Mesendoderm (in vitro differentiated cells): Measurements from ENCODE around the gene RASA3.

Source experiments
- DNase-seq: peaks from one replicate; pipeline ENCODE4 v3.0.0; 2013
- H2AK5ac ChIP-seq: 2 replicates; pipeline ENCODE4 v1.6.1; 2013; ENCODE audit warnings: low read length, inconsistent platforms
- H2BK120ac ChIP-seq: 2 replicates; pipeline ENCODE4 v1.6.1; 2013; ENCODE audit warnings: low read depth, mild to moderate bottlenecking, low read length, moderate library complexity, mixed read lengths
- H2BK15ac ChIP-seq: replicated peaks from 2 replicates; pipeline ENCODE4 v1.6.1; 2013; ENCODE audit warnings: low read depth, mild to moderate bottlenecking, moderate library complexity
- H2BK5ac ChIP-seq: 2 replicates; pipeline ENCODE4 v1.6.1; 2013; ENCODE audit warnings: low read length, inconsistent platforms
- H3K18ac ChIP-seq: 2 replicates; pipeline ENCODE4 v1.6.1; 2013; ENCODE audit warnings: mild to moderate bottlenecking, low read length, mixed read lengths
- H3K23ac ChIP-seq: one replicate; pipeline ENCODE4 v1.6.1; 2013; ENCODE audit warnings: low read length
- H3K27ac ChIP-seq: 2 replicates; pipeline ENCODE4 v1.5.1; 2013; ENCODE audit warnings: low read depth, mild to moderate bottlenecking, inconsistent platforms, low read length, moderate library complexity
- H3K27me3 ChIP-seq: 2 replicates; pipeline ENCODE4 v1.6.1; 2013; ENCODE audit warnings: low read length, control low read depth, mild to moderate bottlenecking, inconsistent platforms; ENCODE audit not compliant: insufficient read depth, poor library complexity
- H3K36me3 ChIP-seq: 2 replicates; pipeline ENCODE4 v1.6.1; 2013; ENCODE audit warnings: low read length, inconsistent platforms; ENCODE audit not compliant: control insufficient read depth, insufficient read depth
- H3K4ac ChIP-seq: one replicate; pipeline ENCODE4 v1.6.1; 2013; ENCODE audit warnings: low read depth, mild to moderate bottlenecking, low read length, moderate library complexity
- H3K4me1 ChIP-seq: 2 replicates; pipeline ENCODE4 v1.6.1; 2013; ENCODE audit warnings: low read depth, low read length, inconsistent platforms; ENCODE audit not compliant: control insufficient read depth
- H3K4me2 ChIP-seq: 2 replicates; pipeline ENCODE4 v1.6.1; 2013; ENCODE audit warnings: low read length
- H3K4me3 ChIP-seq: 2 replicates; pipeline ENCODE4 v1.5.1; 2013; ENCODE audit warnings: mild to moderate bottlenecking, low read length
- H3K56ac ChIP-seq: one replicate; pipeline ENCODE4 v1.6.1; 2013; ENCODE audit warnings: low read length
- H3K79me1 ChIP-seq: 2 replicates; pipeline ENCODE4 v1.6.1; 2013; ENCODE audit warnings: low read length, inconsistent platforms
- H3K79me2 ChIP-seq: 2 replicates; pipeline ENCODE4 v1.6.1; 2013; ENCODE audit warnings: mild to moderate bottlenecking, low read length; ENCODE audit not compliant: control insufficient read depth, insufficient read depth
- H3K9ac ChIP-seq: 2 replicates; pipeline ENCODE4 v1.6.1; 2013; ENCODE audit warnings: low read length, inconsistent platforms
- H4K5ac ChIP-seq: one replicate; pipeline ENCODE4 v1.6.1; 2013; ENCODE audit warnings: low read length
- H4K8ac ChIP-seq: one replicate; pipeline ENCODE4 v1.6.1; 2013; ENCODE audit warnings: low read depth, mild to moderate bottlenecking, control low read depth, low read length, moderate library complexity
- WGBS: extraction: QIAGEN DNeasy Blood & Tissue Kit; methylation state at CpG from one replicate; pipeline ENCODE4 v1.1.7; 2013; ENCODE audit warnings: low lambda C conversion rate, missing lambda C conversion rate; ENCODE audit not compliant: insufficient coverage; ENCODE audit errors: extremely low coverage; 5-methylcytosine and 5-hydroxymethylcytosine counted together

RASA3 gene

DNA sequence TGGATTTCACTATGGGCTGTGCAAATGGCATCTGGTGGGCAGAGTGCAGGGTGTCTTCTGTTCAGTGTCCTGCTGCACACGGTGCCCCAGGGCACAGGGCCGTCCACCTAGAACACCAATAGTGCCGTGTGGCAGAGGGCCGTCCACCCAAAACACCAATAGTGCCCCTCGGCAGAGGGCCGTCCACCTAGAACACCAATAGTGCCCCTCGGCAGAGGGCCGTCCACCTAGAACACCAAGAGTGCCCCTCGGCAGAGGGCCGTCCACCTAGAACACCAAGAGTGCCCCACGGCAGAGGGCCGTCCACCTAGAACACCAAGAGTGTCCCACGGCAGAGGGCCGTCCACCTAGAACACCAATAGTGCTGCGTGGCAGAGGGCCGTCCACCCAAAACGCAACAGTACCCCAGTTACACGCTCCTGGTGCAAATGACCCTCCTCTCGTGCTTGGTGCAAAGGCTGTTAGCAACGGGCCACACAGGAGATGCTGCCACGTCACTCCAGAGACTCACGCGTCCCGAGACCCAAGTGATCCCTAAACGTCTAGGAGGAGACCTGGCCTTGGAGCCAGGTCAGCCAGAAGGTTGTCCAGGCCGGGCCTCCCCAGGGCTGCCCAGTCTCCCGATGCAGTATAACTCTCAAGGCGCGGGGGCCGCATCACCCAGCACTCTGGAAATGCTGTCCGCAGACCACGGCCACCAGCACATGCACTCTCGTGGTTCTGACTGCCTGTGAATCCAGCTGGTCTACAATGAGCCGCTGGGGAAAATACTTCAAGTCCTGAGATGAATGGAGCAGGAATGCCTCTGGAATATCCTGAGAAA, 51.5 kb downstream of the RASA3 start:
- H4K5ac ChIP-seq = no peak overlapping the region
- no CpG with 5 or more reads among the region's 34 CpGs for WGBS
- H2AK5ac ChIP-seq = no peak overlapping the region
- DNase-seq = no peak
- H2BK120ac ChIP-seq = no peak overlapping the region
- H3K4me1 ChIP-seq = peaks cover 3% of the 10 kb centered on the region
- H3K36me3 ChIP-seq = no peaks in the 10 kb centered on the region
- no peak overlapping the region for H3K4me2 ChIP-seq
- no peak overlapping the region for H3K4me3 ChIP-seq
- no peak overlapping the region for H3K4ac ChIP-seq
- no peak overlapping the region for H2BK5ac ChIP-seq
- no peak overlapping the region for H2BK15ac ChIP-seq
- no peak overlapping the region for H3K56ac ChIP-seq
- H3K9ac ChIP-seq = no peak overlapping the region
- no peak overlapping the region for H3K18ac ChIP-seq
- no peak overlapping the region for H3K23ac ChIP-seq
- H4K8ac ChIP-seq = no peak overlapping the region
- H3K27ac ChIP-seq = no peak overlapping the region
- no peaks in the 10 kb centered on the region for H3K27me3 ChIP-seq
- peaks cover 9% of the 10 kb centered on the region for H3K79me1 ChIP-seq
- H3K79me2 ChIP-seq = no peaks in the 10 kb centered on the region

DNA sequence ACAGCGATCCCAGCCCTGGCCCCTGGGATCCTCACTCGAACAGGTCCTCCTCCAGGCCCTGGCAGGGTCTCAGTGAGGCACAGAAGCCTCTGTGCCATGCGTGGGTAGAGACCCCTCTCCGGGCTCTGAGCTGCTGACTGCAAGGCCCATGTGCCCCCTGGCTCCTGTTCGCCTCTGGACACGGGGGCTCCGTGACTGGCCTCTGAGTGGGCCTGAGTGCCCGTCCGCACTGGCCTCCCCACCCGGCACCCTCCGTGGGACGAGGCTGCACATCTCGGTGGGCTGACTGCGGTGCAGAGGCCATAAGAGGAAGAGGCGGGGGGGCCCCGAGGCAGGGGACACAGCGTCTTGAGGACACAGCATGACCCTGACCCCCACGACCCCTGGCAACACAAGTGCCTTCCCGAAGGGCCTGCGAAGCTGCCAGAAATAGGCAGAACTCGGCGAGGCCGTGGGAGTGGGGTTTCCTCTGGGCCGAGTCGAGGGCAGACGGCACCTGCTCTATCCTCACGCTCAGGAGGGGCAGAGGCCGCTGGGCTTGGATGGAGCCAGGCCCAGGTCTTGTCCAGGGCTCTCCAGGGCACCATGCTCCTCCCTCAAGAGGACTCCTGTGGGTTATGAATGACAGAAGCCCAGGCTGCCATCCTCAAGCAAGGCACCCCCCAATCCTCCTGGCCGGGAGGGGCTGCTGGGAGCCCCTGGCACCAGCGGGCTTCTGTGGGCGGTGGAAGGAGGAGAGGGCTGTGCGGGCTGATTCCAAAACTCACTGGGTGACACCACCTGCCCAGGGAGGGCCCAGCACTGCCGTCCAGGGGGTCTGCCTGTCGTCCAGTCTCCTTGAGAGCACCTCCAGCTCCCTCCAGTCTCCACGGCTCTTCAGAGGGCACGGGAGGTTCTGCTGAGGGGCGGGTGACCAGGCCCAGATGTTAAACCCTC, 52.6 kb downstream of the RASA3 start:
- Histone ChIP-seq H2BK5ac (no peak overlapping the region), H3K23ac (no peak overlapping the region), H2BK15ac (no peak overlapping the region), H3K4me2 (no peak overlapping the region), H3K27me3 (no peaks in the 10 kb centered on the region), H3K4me3 (no peak overlapping the region), H4K8ac (no peak overlapping the region), H3K18ac (no peak overlapping the region), H3K79me2 (no peaks in the 10 kb centered on the region), H4K5ac (no peak overlapping the region), H2AK5ac (no peak overlapping the region), H3K36me3 (no peaks in the 10 kb centered on the region), H3K4me1 (peaks cover 3% of the 10 kb centered on the region), H3K4ac (no peak overlapping the region), H3K27ac (no peak overlapping the region), H2BK120ac (no peak overlapping the region), H3K79me1 (peaks cover 9% of the 10 kb centered on the region), H3K56ac (no peak overlapping the region), H3K9ac (no peak overlapping the region)
- DNase-seq = no peak
- no CpG with 5 or more reads among the region's 37 CpGs for WGBS

DNA sequence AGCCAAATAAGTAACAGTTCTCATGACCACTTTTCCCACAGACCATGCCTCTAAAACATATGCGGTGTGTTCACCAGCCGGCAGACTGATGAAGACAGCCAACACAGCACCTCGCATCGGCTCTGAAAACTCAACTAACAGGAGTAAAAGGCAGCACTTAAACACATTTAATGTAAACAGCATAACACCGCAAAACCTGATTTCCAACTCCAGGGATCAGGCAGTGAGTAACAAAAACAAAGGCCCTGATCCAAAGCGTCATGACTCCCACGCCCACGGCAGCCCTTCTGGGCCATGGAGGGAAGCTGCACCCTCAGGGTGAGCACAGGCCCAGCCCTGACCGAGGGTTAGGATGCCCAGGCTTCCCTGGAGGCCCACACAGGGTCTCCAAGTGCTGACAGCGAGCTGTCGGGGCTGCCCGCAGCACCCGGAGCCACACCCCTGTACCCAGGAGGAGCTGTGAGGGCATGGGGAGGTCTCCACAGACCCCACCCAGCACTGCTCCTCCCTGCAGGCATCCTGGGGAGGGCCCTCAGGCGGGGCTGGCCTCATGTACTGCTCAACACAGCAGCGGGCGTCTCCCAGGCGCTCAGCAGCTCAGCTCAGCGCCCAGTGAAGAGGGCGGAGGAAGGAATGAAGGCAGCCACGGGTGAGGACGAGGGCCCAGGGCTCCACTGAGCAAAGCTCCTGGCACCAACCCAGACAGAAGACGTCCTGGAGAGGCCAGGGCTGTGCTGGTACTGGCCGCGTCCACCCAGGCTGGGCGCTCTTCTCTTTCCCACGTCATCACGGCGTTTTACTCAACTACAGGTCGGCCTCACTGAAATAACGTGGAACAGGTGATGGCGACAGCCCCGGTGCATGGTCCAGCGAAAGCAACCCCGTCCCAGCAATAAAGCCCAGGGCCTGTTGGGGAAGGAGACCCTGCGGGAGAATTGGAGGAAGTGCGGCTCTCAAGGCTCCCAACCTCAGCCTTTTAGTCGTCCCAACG, 53.7 kb downstream of the RASA3 start:
- no peaks in the 10 kb centered on the region for H3K36me3 ChIP-seq
- no peak overlapping the region for H3K4ac ChIP-seq
- no peak overlapping the region for H4K8ac ChIP-seq
- DNase-seq = no peak
- no peaks in the 10 kb centered on the region for H3K79me2 ChIP-seq
- peaks cover 9% of the 10 kb centered on the region for H3K79me1 ChIP-seq
- H2BK5ac ChIP-seq = no peak overlapping the region
- no peak overlapping the region for H3K56ac ChIP-seq
- H3K27me3 ChIP-seq = no peaks in the 10 kb centered on the region
- H3K9ac ChIP-seq = no peak overlapping the region
- H2AK5ac ChIP-seq = no peak overlapping the region
- no peak overlapping the region for H2BK120ac ChIP-seq
- H2BK15ac ChIP-seq = no peak overlapping the region
- H3K27ac ChIP-seq = no peak overlapping the region
- H3K4me1 ChIP-seq = peaks cover 3% of the 10 kb centered on the region
- H3K4me2 ChIP-seq = no peak overlapping the region
- H3K18ac ChIP-seq = no peak overlapping the region
- no peak overlapping the region for H4K5ac ChIP-seq
- no peak overlapping the region for H3K4me3 ChIP-seq
- no CpG with 5 or more reads among the region's 38 CpGs for WGBS
- no peak overlapping the region for H3K23ac ChIP-seq

DNA sequence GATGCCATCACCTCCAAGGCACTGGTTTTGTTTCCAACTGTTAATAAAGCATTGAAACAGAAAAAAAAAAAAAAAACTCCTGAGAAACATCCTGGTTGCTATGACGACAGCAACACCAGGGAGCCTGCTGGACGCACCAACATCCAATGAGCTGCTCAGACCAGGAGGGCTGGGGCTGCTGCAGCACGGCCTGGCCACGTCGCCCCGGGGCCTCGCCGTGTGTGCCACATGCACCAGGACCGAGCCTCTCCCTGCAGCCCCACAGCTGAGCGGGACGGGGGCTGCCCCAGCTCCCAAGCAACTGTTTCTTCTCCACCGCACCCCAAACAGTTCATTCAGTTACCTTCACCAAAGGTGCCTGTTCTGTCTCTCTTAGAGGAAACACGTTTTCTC, 54.5 kb downstream of the RASA3 start:
- Histone ChIP-seq H3K4me3 (no peak overlapping the region), H3K23ac (no peak overlapping the region), H2AK5ac (no peak overlapping the region), H3K27ac (no peak overlapping the region), H4K8ac (no peak overlapping the region), H4K5ac (no peak overlapping the region), H3K4me2 (no peak overlapping the region), H3K18ac (no peak overlapping the region), H2BK5ac (no peak overlapping the region), H3K27me3 (no peaks in the 10 kb centered on the region), H3K36me3 (no peaks in the 10 kb centered on the region), H2BK120ac (no peak overlapping the region), H3K79me1 (peaks cover 8% of the 10 kb centered on the region), H3K56ac (no peak overlapping the region), H2BK15ac (no peak overlapping the region), H3K79me2 (no peaks in the 10 kb centered on the region), H3K4me1 (peaks cover 3% of the 10 kb centered on the region), H3K4ac (no peak overlapping the region), H3K9ac (no peak overlapping the region)
- peak; percentile 86 for DNase-seq
- WGBS = no CpG with 5 or more reads among the region's 13 CpGs

DNA sequence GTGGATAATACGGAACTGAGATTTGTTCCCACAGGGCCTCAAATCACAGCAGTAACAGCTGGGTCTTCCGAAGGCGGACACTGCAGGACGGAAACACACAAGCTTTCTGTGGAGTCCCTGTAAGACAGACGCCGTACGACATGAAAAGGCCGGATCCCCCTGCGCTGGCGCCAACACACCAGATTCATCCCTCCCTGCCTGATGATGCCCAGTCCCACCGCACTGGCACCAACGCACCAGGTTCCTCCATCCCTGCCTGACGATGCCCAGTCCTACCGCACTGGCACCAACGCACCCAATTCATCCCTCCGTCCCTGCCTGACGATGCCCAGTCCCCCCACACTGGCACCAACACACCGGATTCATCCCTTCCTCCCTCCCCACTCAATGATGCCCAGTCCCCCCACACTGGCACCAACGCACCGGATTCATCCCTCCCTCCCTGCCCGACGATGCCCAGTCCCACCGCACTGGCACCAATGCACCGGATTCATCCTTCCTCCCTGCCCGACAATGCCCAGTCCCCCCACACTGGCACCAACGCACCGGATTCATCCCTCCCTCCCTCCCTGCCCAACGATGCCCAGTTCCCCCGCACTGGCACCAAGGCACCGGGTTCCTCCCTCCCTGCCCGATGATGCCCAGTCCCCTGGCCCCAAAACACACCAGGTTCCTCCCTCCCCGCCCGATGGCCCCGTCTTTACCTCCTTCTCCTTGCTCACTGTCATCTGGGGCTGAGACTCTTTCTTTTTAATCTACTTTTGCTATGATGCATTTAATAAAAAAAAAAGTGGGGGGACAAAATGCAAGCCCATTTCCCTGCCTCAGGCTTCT, 55.1 kb downstream of the RASA3 start:
- no CpG with 5 or more reads among the region's 34 CpGs for WGBS
- H3K9ac ChIP-seq = no peak overlapping the region
- H3K56ac ChIP-seq = no peak overlapping the region
- no peak overlapping the region for H2AK5ac ChIP-seq
- H3K4me1 ChIP-seq = no peaks in the 10 kb centered on the region
- no peak overlapping the region for H4K8ac ChIP-seq
- no peak overlapping the region for H3K18ac ChIP-seq
- H2BK120ac ChIP-seq = no peak overlapping the region
- H3K79me2 ChIP-seq = no peaks in the 10 kb centered on the region
- no peak overlapping the region for H3K4ac ChIP-seq
- no peak overlapping the region for H4K5ac ChIP-seq
- no peak overlapping the region for H3K4me2 ChIP-seq
- H3K79me1 ChIP-seq = peaks cover 5% of the 10 kb centered on the region
- H2BK15ac ChIP-seq = no peak overlapping the region
- no peak overlapping the region for H3K23ac ChIP-seq
- H3K27ac ChIP-seq = no peak overlapping the region
- DNase-seq = no peak
- H2BK5ac ChIP-seq = no peak overlapping the region
- no peak overlapping the region for H3K4me3 ChIP-seq
- no peaks in the 10 kb centered on the region for H3K27me3 ChIP-seq
- no peaks in the 10 kb centered on the region for H3K36me3 ChIP-seq
